Esophagus (tissue), 2 donors: ENCODE data around the gene MAN1C1. TPM values are rescaled to one million over a fixed set of nuclear protein-coding genes. Genes with fewer than 3 reads are reported as not detected.

Experiments
- H3K27ac ChIP-seq, 2 donors: one replicate each; pipeline ENCODE4 v1.5.1; 2013; ENCODE audit warnings: low read depth in 2 of 2, mild to moderate bottlenecking in 2 of 2, inconsistent platforms in 1 of 2, low read length in 1 of 2, moderate library complexity in 1 of 2
- H3K27me3 ChIP-seq, 2 donors: one replicate each; pipeline ENCODE4 v1.6.1; 2013; ENCODE audit warnings: low read length in 2 of 2, control low read depth in 1 of 2, mild to moderate bottlenecking in 1 of 2; ENCODE audit not compliant: insufficient read depth in 2 of 2, control insufficient read depth in 1 of 2
- H3K36me3 ChIP-seq, 2 donors: one replicate each; pipeline ENCODE4 v1.6.1; 2013; ENCODE audit warnings: low read length in 1 of 2; ENCODE audit not compliant: control insufficient read depth in 2 of 2, insufficient read depth in 2 of 2
- H3K4me1 ChIP-seq, 2 donors: one replicate each; pipeline ENCODE4 v1.6.1; 2013; ENCODE audit warnings: low read length in 1 of 2; ENCODE audit not compliant: control insufficient read depth in 2 of 2, insufficient read depth in 2 of 2
- H3K4me3 ChIP-seq, 2 donors: one replicate each; pipeline ENCODE4 v1.5.1; 2013; ENCODE audit warnings: low read length in 2 of 2, mild to moderate bottlenecking in 2 of 2, low read depth in 1 of 2, moderate library complexity in 1 of 2
- H3K9me3 ChIP-seq, 2 donors: one replicate each; pipeline ENCODE4 v1.6.1; 2013; ENCODE audit warnings: mild to moderate bottlenecking in 2 of 2, low read depth in 1 of 2, low read length in 1 of 2, moderate library complexity in 1 of 2; ENCODE audit not compliant: control insufficient read depth in 2 of 2, insufficient read depth in 1 of 2
- whole genome bisulfite sequencing, 2 donors: extraction: QIAGEN DNeasy Blood & Tissue Kit; methylation state at CpG; one replicate each; pipeline ENCODE4 v1.1.7; 2013; 5-methylcytosine and 5-hydroxymethylcytosine counted together
- polyA plus RNA-seq, 2 donors: library from polyadenylated mRNA; stranded (reverse); fragments of 200-250 nt; gene quantifications; one replicate each; pipeline ENCODE4 v1.2.3, GENCODE V29; 2013
- donor health status: healthy with polysubstance abuse.
- donor health status: Bipolar disorder and iron deficiency.

The MAN1C1 gene
- polyA plus RNA-seq, 2 donors = 2.4 to 3.7 TPM

DNA sequence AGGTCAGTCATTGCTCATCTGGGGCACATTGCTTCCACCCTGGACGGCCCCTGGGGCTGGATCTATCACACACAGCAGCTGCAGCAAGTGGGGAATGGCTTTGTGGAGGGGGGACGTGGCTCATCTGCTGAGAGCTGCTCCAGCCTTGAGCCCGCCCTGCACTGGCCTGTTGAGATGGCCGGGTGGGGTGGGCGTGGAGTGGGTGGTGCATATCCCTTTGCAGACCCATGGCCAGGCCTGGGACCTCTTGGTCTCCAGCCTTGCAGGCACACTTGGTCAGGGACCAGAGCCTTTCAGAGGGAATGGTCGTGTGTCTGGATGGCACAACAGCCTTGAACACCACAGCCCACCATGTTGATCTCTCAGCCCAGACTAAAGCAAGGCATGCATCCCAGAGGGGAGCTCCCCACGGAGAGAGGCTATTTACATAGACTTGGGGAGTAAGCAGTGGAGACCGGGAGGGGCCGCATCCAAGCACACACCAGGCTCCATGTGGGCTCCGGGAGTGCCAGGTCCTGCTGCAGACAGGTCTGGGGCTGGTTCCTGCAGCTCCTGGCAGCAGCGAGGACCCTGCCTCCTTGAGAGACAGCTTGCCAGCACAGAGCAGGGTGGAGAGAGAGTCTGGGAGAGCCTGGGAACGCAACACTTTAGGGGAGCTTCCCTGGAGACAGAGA lies 130.6 kb downstream of the MAN1C1 start:
- Histone ChIP-seq H3K4me3 (no peak overlapping the region), H3K9me3 (no peaks in the 10 kb centered on the region), H3K27ac (no peak overlapping the region), H3K36me3 (no peaks in the 10 kb centered on the region), H3K27me3 (no peaks in the 10 kb centered on the region), H3K4me1 (peaks cover 12 to 22% of the 10 kb centered on the region in 2 donors)
- 66 to 78% methylated on average over 12 of the region's 12 CpGs for WGBS, 2 donors

DNA sequence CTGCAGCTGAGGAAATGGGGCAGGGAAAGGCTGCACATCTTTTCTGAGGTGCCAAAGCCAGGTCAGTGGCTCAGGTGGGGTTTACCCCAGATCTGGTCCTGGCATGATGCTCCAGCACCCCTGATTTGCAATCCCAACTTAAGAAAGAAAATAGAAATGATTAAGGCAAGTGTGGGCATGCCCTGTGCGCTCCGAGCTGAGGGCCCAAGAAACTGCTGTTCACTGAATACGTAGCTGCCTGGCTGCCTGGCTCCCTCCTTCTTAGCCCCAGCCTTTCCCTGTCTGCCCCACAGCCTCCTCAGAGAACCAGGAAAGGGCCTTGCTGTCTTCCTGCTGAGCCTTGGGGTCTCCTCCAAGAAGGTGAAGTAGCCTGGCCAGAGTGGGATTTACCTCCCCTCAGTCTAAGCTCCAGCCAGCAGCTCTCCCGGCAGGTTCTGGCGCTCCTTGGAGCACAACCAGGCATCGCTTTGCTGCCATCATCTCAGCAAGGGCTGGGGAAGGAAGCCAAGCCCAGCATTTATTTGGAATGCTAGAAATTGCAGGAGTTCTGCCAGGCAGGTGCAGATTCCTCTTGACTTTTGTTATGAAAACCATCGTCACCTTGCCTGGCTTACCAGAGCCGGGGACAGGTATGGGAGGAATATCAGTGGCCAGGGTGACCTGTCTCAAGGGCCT lies 132.1 kb downstream of the MAN1C1 start:
- H3K27me3 ChIP-seq = no peaks in the 10 kb centered on the region
- H3K36me3 ChIP-seq = no peaks in the 10 kb centered on the region
- no peaks in the 10 kb centered on the region for H3K9me3 ChIP-seq
- H3K4me3 ChIP-seq = no peak overlapping the region
- WGBS, 2 donors = 53 to 75% methylated on average over 8 of the region's 8 CpGs
- peak overlapping the region; percentile 50 to 68 for H3K27ac ChIP-seq
- H3K4me1 ChIP-seq = peaks cover 7 to 16% of the 10 kb centered on the region in 2 donors

GRCh38 chr1:25750923-25751605 lies 134.5 kb downstream of the MAN1C1 start:
- no peaks in the 10 kb centered on the region for H3K9me3 ChIP-seq
- no peaks in the 10 kb centered on the region for H3K27me3 ChIP-seq
- H3K4me1 ChIP-seq = peaks cover 7 to 20% of the 10 kb centered on the region in 2 donors
- H3K27ac ChIP-seq = no peak overlapping the region
- H3K4me3 ChIP-seq = no peak overlapping the region
- no peaks in the 10 kb centered on the region for H3K36me3 ChIP-seq
- 84 to 89% methylated on average over 6 of the region's 6 CpGs for WGBS, 2 donors

GRCh38 chr1:25754470-25755181 lies 138.0 kb downstream of the MAN1C1 start:
- Histone ChIP-seq H3K4me1 (peaks cover 3 to 11% of the 10 kb centered on the region in 2 donors), H3K4me3 (no peak overlapping the region), H3K9me3 (no peaks in the 10 kb centered on the region), H3K27ac (peak overlapping the region in 1 of 2 donors; percentile 15), H3K36me3 (no peaks in the 10 kb centered on the region), H3K27me3 (no peaks in the 10 kb centered on the region)
- WGBS, 2 donors = 34 to 49% methylated on average over 15 to 17 of the region's 17 CpGs

DNA sequence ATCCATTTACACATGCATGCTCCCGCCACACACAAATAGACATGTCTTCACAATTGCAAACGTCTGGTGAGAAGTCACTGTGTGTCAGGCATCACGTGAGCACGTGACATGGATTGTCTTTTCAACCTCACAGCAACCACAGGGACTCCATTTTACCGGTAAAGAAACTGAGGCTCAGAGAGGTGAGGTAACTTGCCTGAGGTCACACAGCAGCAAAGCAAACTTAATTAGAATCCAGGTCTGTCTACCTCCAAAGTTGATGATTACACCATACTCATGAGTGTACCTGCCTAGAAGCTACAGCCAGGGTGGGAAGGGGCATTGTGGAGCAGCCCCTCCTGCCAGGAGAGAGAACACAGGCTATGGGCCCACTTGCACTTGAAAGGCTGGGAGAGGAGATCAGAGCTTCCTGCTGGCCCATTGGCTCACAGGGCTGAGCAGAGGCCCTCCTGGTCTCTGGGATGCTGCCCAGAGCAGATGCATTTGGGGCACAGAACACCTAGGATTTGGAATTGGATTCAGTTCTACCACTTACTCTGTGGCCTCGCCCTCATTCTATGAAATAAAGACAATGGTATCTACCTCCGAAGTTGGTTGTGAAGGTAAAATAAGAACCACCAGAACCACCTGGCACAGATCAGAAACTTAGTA lies 139.0 kb downstream of the MAN1C1 start:
- Histone ChIP-seq H3K9me3 (no peaks in the 10 kb centered on the region), H3K4me3 (no peak overlapping the region), H3K4me1 (peaks cover 3 to 11% of the 10 kb centered on the region in 2 donors), H3K27ac (no peak overlapping the region), H3K36me3 (no peaks in the 10 kb centered on the region), H3K27me3 (no peaks in the 10 kb centered on the region)
- WGBS, 2 donors = 81 to 83% methylated on average over 7 of the region's 7 CpGs

DNA sequence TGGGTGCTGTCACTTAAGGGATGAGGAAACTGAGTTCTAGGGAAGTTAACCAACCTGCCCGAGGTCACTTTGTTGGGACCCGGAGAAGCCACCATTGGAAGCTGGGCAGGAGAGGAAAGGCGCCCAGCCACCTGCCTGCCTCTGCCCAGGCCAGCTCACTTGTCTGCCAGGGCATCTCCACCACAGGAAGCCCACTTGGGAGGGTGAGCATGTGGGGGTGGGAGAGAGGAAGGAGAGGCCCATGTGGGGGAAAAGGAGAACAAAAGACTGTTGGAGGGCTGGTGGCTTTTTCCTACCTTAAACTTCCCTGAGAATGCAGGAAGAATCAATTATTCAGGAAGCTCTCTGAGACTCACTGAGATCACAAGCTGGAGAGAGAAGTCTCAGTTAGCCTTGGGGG lies 139.6 kb downstream of the MAN1C1 start:
- Histone ChIP-seq H3K27ac (no peak overlapping the region), H3K4me3 (no peak overlapping the region), H3K27me3 (no peaks in the 10 kb centered on the region), H3K36me3 (no peaks in the 10 kb centered on the region), H3K9me3 (no peaks in the 10 kb centered on the region), H3K4me1 (peaks cover 3 to 11% of the 10 kb centered on the region in 2 donors)
- WGBS, 2 donors = 72 to 77% methylated on average over 3 of the region's 3 CpGs

DNA sequence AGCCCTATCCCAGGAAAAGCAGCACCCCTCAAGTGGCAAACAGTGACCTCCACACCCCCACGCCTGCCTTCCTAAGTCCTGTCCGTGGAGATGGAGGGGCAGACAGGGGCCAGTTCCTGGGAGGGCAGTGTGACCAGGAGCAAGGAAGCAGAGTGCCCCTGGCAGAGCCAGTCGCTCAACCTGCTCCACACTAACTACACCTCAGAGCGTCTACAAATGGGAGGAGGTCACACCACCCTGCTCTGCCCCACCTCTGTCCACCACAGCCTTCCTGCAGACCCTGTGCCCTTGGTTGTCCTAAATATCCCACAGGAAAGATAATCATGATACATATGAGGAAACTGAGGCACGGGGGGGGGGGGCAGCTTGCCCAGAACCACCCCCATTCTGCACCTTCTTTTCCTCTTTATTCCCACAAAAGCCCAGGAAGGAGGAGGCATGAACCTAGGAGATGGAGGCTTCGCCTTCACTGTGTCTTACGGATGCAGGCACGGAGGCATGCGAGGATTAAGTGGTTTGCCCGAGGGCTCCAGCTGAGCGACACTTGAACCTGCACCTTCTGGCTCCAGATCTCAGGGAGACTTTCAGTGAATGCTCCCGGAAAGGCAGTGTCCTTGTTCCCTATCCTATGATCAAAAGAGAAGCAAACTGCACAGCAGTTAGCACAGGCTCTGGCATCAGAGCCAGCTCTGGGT lies 140.7 kb downstream of the MAN1C1 start:
- no peaks in the 10 kb centered on the region for H3K27me3 ChIP-seq
- no peaks in the 10 kb centered on the region for H3K9me3 ChIP-seq
- H3K27ac ChIP-seq = no peak overlapping the region
- H3K36me3 ChIP-seq = no peaks in the 10 kb centered on the region
- H3K4me1 ChIP-seq = peaks cover 3 to 11% of the 10 kb centered on the region in 2 donors
- 62 to 67% methylated on average over 12 of the region's 12 CpGs for WGBS, 2 donors
- H3K4me3 ChIP-seq = no peak overlapping the region

- 69 to 72% methylated on average over 5 of the region's 5 CpGs for WGBS, 2 donors
- Histone ChIP-seq H3K27ac (no peak overlapping the region), H3K36me3 (no peaks in the 10 kb centered on the region), H3K4me3 (no peak overlapping the region), H3K9me3 (no peaks in the 10 kb centered on the region), H3K4me1 (peaks cover 3 to 11% of the 10 kb centered on the region in 2 donors), H3K27me3 (no peaks in the 10 kb centered on the region)
Measured at GRCh38 chr1:25757846-25758185, 141.2 kb downstream of the MAN1C1 start.
